Measurements from ENCODE around the gene P2RX7.

P2RX7 gene

GRCh38 chr12:121188227-121188626 is 55.6 kb downstream of the P2RX7 start:
- Histone ChIP-seq H3K27me3 (no peaks in the 10 kb centered on the region), H3K9me3 (no peaks in the 10 kb centered on the region), H3K36me3 (no peaks in the 10 kb centered on the region), H3K4me1 (ENCODE audit: control insufficient read depth in 1 of 2, insufficient read depth in 1 of 2, low read depth in 1 of 2, low read length in 1 of 2) (peaks cover 0 to 4% of the 10 kb centered on the region in 2 experiments), H3K27ac (no peak overlapping the region), H3K4me3 (ENCODE audit: low read depth in 1 of 2, low read length in 1 of 2) (no peak overlapping the region)
- no peak for TF ChIP-seq CTCF (IDR thresholded peaks at IDR 0.05)

GRCh38 chr12:121189131-121189530 is 56.5 kb downstream of the P2RX7 start:
- Histone ChIP-seq H3K4me3 (ENCODE audit: low read depth in 1 of 2, low read length in 1 of 2) (no peak overlapping the region), H3K9me3 (no peaks in the 10 kb centered on the region), H3K36me3 (no peaks in the 10 kb centered on the region), H3K4me1 (ENCODE audit: control insufficient read depth in 1 of 2, insufficient read depth in 1 of 2, low read depth in 1 of 2, low read length in 1 of 2) (peaks cover 0 to 4% of the 10 kb centered on the region in 2 experiments), H3K27me3 (no peaks in the 10 kb centered on the region), H3K27ac (no peak overlapping the region)
- TF ChIP-seq CTCF (IDR thresholded peaks at IDR 0.05), result no peak

- Histone ChIP-seq H3K27me3 (no peaks in the 10 kb centered on the region), H3K4me3 (ENCODE audit: low read depth in 1 of 2, low read length in 1 of 2) (no peak overlapping the region), H3K9me3 (no peaks in the 10 kb centered on the region), H3K36me3 (no peaks in the 10 kb centered on the region), H3K4me1 (ENCODE audit: control insufficient read depth in 1 of 2, insufficient read depth in 1 of 2, low read depth in 1 of 2, low read length in 1 of 2) (peaks cover 0 to 4% of the 10 kb centered on the region in 2 experiments), H3K27ac (no peak overlapping the region)
- no peak for TF ChIP-seq CTCF (IDR thresholded peaks at IDR 0.05)
These were observed 57.0 kb downstream of the P2RX7 start for GRCh38 chr12:121189619-121190155.

- Histone ChIP-seq H3K27ac (no peak overlapping the region), H3K4me1 (ENCODE audit: control insufficient read depth in 1 of 2, insufficient read depth in 1 of 2, low read depth in 1 of 2, low read length in 1 of 2) (peaks cover 0 to 4% of the 10 kb centered on the region in 2 experiments), H3K27me3 (no peaks in the 10 kb centered on the region), H3K9me3 (no peaks in the 10 kb centered on the region), H3K36me3 (no peaks in the 10 kb centered on the region), H3K4me3 (ENCODE audit: low read depth in 1 of 2, low read length in 1 of 2) (no peak overlapping the region)
- TF ChIP-seq CTCF (IDR thresholded peaks at IDR 0.05), result no peak
These were observed 57.9 kb downstream of the P2RX7 start for GRCh38 chr12:121190523-121191031.

- no peak overlapping the region for H3K27ac ChIP-seq
- H3K4me3 ChIP-seq (ENCODE audit: low read depth in 1 of 2, low read length in 1 of 2), result no peak overlapping the region
- no peak for TF ChIP-seq CTCF (IDR thresholded peaks at IDR 0.05)
- H3K9me3 ChIP-seq, result no peaks in the 10 kb centered on the region
- no peaks in the 10 kb centered on the region for H3K36me3 ChIP-seq
- peaks cover 0 to 4% of the 10 kb centered on the region in 2 experiments for H3K4me1 ChIP-seq (ENCODE audit: control insufficient read depth in 1 of 2, insufficient read depth in 1 of 2, low read depth in 1 of 2, low read length in 1 of 2)
- no peaks in the 10 kb centered on the region for H3K27me3 ChIP-seq
These were observed 58.5 kb downstream of the P2RX7 start for GRCh38 chr12:121191151-121191550.
